ENCODE measurements around the gene MLEC.

The MLEC gene

GRCh38 chr12:120739821-120740613 lies 53.1 kb downstream of the MLEC start:
- ATAC-seq (ENCODE audit: insufficient read depth, low read depth) (0 out of 3 replicates have a peak, but pooled peaks have one; percentile 30), DNase-seq (no peak)
- Histone ChIP-seq H3K9ac (ENCODE audit: low read depth, low read length) (no peak overlapping the region), H3K4me1 (ENCODE audit: insufficient read depth, low read length) (no peaks in the 10 kb centered on the region), H3K27me3 (ENCODE audit: insufficient read depth, low read length, poor library complexity) (no peaks in the 10 kb centered on the region), H3K36me3 (ENCODE audit: insufficient read depth, low read length) (0 out of 2 replicates have a peak, but pooled peaks cover 15% of the 10 kb centered on the region), H3K4me3 (ENCODE audit: low read depth in 1 of 2, low read length in 2 of 2) (no peak overlapping the region), H2AFZ (ENCODE audit: low read depth, low read length) (no peak overlapping the region), H3K27ac (ENCODE audit: low read length) (no peak overlapping the region), H3K9me3 (ENCODE audit: insufficient read depth, low read length, severe bottlenecking) (no peaks in the 10 kb centered on the region), H3K4me2 (ENCODE audit: insufficient read depth, low read length) (no peak overlapping the region), H3K79me2 (ENCODE audit: insufficient read depth, low read length) (no peaks in the 10 kb centered on the region), H4K20me1 (ENCODE audit: insufficient read depth, low read length) (no peaks in the 10 kb centered on the region)
- TF ChIP-seq EZH2 (IDR thresholded peaks at IDR 0.05; ENCODE audit: borderline replicate concordance, low read depth, low read length, severe bottlenecking) (no peak), CTCF (IDR thresholded peaks at IDR 0.05; ENCODE audit: borderline replicate concordance, extremely low read depth, low read length, poor library complexity, severe bottlenecking) (no peak)

GRCh38 chr12:120740871-120741270 lies 53.9 kb downstream of the MLEC start:
- Histone ChIP-seq H3K36me3 (ENCODE audit: insufficient read depth, low read length) (0 out of 2 replicates have a peak, but pooled peaks cover 15% of the 10 kb centered on the region), H2AFZ (ENCODE audit: low read depth, low read length) (no peak overlapping the region), H3K27ac (ENCODE audit: low read length) (no peak overlapping the region), H3K4me1 (ENCODE audit: insufficient read depth, low read length) (no peaks in the 10 kb centered on the region), H3K79me2 (ENCODE audit: insufficient read depth, low read length) (no peaks in the 10 kb centered on the region), H4K20me1 (ENCODE audit: insufficient read depth, low read length) (no peaks in the 10 kb centered on the region), H3K9ac (ENCODE audit: low read depth, low read length) (no peak overlapping the region), H3K9me3 (ENCODE audit: insufficient read depth, low read length, severe bottlenecking) (no peaks in the 10 kb centered on the region), H3K4me3 (ENCODE audit: low read depth in 1 of 2, low read length in 2 of 2) (no peak overlapping the region), H3K4me2 (ENCODE audit: insufficient read depth, low read length) (no peak overlapping the region), H3K27me3 (ENCODE audit: insufficient read depth, low read length, poor library complexity) (no peaks in the 10 kb centered on the region)
- ATAC-seq (ENCODE audit: insufficient read depth, low read depth) (no peak), DNase-seq (no peak)
- TF ChIP-seq EZH2 (IDR thresholded peaks at IDR 0.05; ENCODE audit: borderline replicate concordance, low read depth, low read length, severe bottlenecking) (no peak), CTCF (IDR thresholded peaks at IDR 0.05; ENCODE audit: borderline replicate concordance, extremely low read depth, low read length, poor library complexity, severe bottlenecking) (no peak)

GRCh38 chr12:120741476-120742421 lies 54.8 kb downstream of the MLEC start:
- no peak overlapping the region for H3K4me3 ChIP-seq (ENCODE audit: low read depth in 1 of 2, low read length in 2 of 2)
- no peak overlapping the region for H3K9ac ChIP-seq (ENCODE audit: low read depth, low read length)
- no peak for TF ChIP-seq CTCF (IDR thresholded peaks at IDR 0.05; ENCODE audit: borderline replicate concordance, extremely low read depth, low read length, poor library complexity, severe bottlenecking)
- TF ChIP-seq EZH2 (IDR thresholded peaks at IDR 0.05; ENCODE audit: borderline replicate concordance, low read depth, low read length, severe bottlenecking): no peak
- no peaks in the 10 kb centered on the region for H3K27me3 ChIP-seq (ENCODE audit: insufficient read depth, low read length, poor library complexity)
- H3K4me2 ChIP-seq (ENCODE audit: insufficient read depth, low read length): no peak overlapping the region
- no peak; the same call in 1 of the 3 replicates for ATAC-seq (ENCODE audit: insufficient read depth, low read depth)
- no peaks in the 10 kb centered on the region for H3K79me2 ChIP-seq (ENCODE audit: insufficient read depth, low read length)
- H4K20me1 ChIP-seq (ENCODE audit: insufficient read depth, low read length): no peaks in the 10 kb centered on the region
- no peaks in the 10 kb centered on the region for H3K4me1 ChIP-seq (ENCODE audit: insufficient read depth, low read length)
- H3K27ac ChIP-seq (ENCODE audit: low read length): no peak overlapping the region
- no peak for DNase-seq
- H3K9me3 ChIP-seq (ENCODE audit: insufficient read depth, low read length, severe bottlenecking): no peaks in the 10 kb centered on the region
- 0 out of 2 replicates have a peak, but pooled peaks cover 13% of the 10 kb centered on the region for H3K36me3 ChIP-seq (ENCODE audit: insufficient read depth, low read length)
- no peak overlapping the region for H2AFZ ChIP-seq (ENCODE audit: low read depth, low read length)
